CD14-positive monocyte (primary cell): ENCODE data around the gene MEIS2. TPM values are rescaled to one million over a fixed set of nuclear protein-coding genes. Genes with fewer than 3 reads are reported as not detected.

Source experiments
- DNase-seq, 3 donors: peaks; one replicate each; pipeline ENCODE4 v3.0.0-alpha.2; 2011 to 2022
- H2AFZ ChIP-seq: 2 replicates; pipeline ENCODE4 v1.6.0; 2012; ENCODE audit warnings: mild to moderate bottlenecking, low read depth, low read length, inconsistent platforms; ENCODE audit not compliant: insufficient read depth, poor library complexity, severe bottlenecking
- H3K27ac ChIP-seq, 2 donors: 1 replicate in 1 of 2; 2 replicates in 1 of 2; pipeline ENCODE4 v1.5.1; 2012 to 2013; ENCODE audit warnings: low read length in 2 of 2, control low read depth in 1 of 2, inconsistent platforms in 1 of 2, low read depth in 1 of 2, mild to moderate bottlenecking in 1 of 2
- H3K27me3 ChIP-seq, 2 donors: one replicate each; pipeline versions ENCODE4 v1.6.0 to v1.6.1; 2011 to 2013; ENCODE audit warnings: low read length in 2 of 2; ENCODE audit not compliant: control insufficient read depth in 2 of 2, insufficient read depth in 2 of 2
- H3K36me3 ChIP-seq, 2 donors: replicated peaks in 1 of 2; 1 replicate in 1 of 2; 2 replicates in 1 of 2; pipeline versions ENCODE4 v1.5.1 to v1.6.1; 2012 to 2013; ENCODE audit warnings: low read length in 2 of 2, control low read depth in 1 of 2, inconsistent platforms in 1 of 2, mild to moderate bottlenecking in 1 of 2; ENCODE audit not compliant: insufficient read depth in 2 of 2, control insufficient read depth in 1 of 2
- H3K4me1 ChIP-seq, 2 donors: 1 replicate in 1 of 2; 2 replicates in 1 of 2; pipeline versions ENCODE4 v1.5.1 to v1.6.1; 2012 to 2013; ENCODE audit warnings: low read length in 2 of 2, control low read depth in 1 of 2, inconsistent platforms in 1 of 2, mild to moderate bottlenecking in 1 of 2, moderate library complexity in 1 of 2; ENCODE audit not compliant: insufficient read depth in 2 of 2, control insufficient read depth in 1 of 2
- H3K4me2 ChIP-seq: replicated peaks from 2 replicates; pipeline ENCODE3; 2012; ENCODE audit warnings: low read length, moderate library complexity, mild to moderate bottlenecking; ENCODE audit not compliant: poor library complexity, severe bottlenecking; ENCODE audit errors: extremely low read depth
- H3K4me3 ChIP-seq, 3 experiments: fragments of 200-600 bp in 1 of 3; sonication (generic) in 1 of 3; replicated peaks in 1 of 3; 1 replicate in 2 of 3; 2 replicates in 1 of 3; pipeline ENCODE4 v1.5.1; 2011 to 2013; ENCODE audit warnings: low read length in 3 of 3, mild to moderate bottlenecking in 3 of 3, control low read depth in 2 of 3, low read depth in 2 of 3, inconsistent platforms in 1 of 3, moderate library complexity in 1 of 3
- H3K79me2 ChIP-seq: 2 replicates; pipeline ENCODE4 v1.6.0; 2012; ENCODE audit warnings: mild to moderate bottlenecking, control low read depth, inconsistent platforms, low read length, moderate library complexity; ENCODE audit not compliant: insufficient read depth
- H3K9ac ChIP-seq: 2 replicates; pipeline ENCODE4 v1.6.0; 2017; ENCODE audit warnings: low read length, mild to moderate bottlenecking; ENCODE audit not compliant: insufficient read depth, poor library complexity, severe bottlenecking
- H3K9me3 ChIP-seq, 2 donors: replicated peaks in 1 of 2; 1 replicate in 1 of 2; 2 replicates in 1 of 2; pipeline versions ENCODE4 v1.5.1 to v1.6.1; 2012 to 2013; ENCODE audit warnings: low read length in 2 of 2, control low read depth in 1 of 2; ENCODE audit not compliant: control insufficient read depth in 1 of 2, insufficient read depth in 1 of 2
- H4K20me1 ChIP-seq: 2 replicates; pipeline ENCODE4 v1.6.0; 2012; ENCODE audit warnings: mild to moderate bottlenecking, low read length, control low read depth, moderate library complexity; ENCODE audit not compliant: insufficient read depth
- H3K27ac Mint-ChIP-seq, 7 donors: one replicate each; pipeline ENCODE4 v1.8.0; 2020; ENCODE audit warnings: mild to moderate bottlenecking in 7 of 7, mixed read lengths in 7 of 7, moderate library complexity in 6 of 7, inconsistent platforms in 2 of 7
- H3K27me3 Mint-ChIP-seq, 3 donors: one replicate each; pipeline ENCODE4 v1.8.0; 2021 to 2022; ENCODE audit warnings: low read depth in 3 of 3, mild to moderate bottlenecking in 3 of 3, mixed read lengths in 3 of 3, moderate library complexity in 3 of 3, inconsistent platforms in 1 of 3
- H3K36me3 Mint-ChIP-seq, 2 donors: one replicate each; pipeline ENCODE4 v1.8.0; 2020; ENCODE audit warnings: mixed read lengths in 2 of 2, inconsistent platforms in 1 of 2, mild to moderate bottlenecking in 1 of 2
- H3K4me1 Mint-ChIP-seq: one replicate; pipeline ENCODE4 v1.8.0; 2020; ENCODE audit warnings: mild to moderate bottlenecking, mixed read lengths
- H3K4me3 Mint-ChIP-seq, 2 donors: one replicate each; pipeline ENCODE4 v1.8.0; 2020; ENCODE audit warnings: mild to moderate bottlenecking in 2 of 2, mixed read lengths in 2 of 2, moderate library complexity in 1 of 2
- H3K9me3 Mint-ChIP-seq, 7 donors: one replicate each; pipeline ENCODE4 v1.8.0; 2020 to 2022; ENCODE audit warnings: mixed read lengths in 7 of 7, mild to moderate bottlenecking in 6 of 7, moderate library complexity in 6 of 7, inconsistent platforms in 2 of 7
- WGBS: methylation state at CpG from one replicate; pipeline ENCODE4 v1.1.5; 2013; ENCODE audit warnings: missing lambda C conversion rate; ENCODE audit not compliant: insufficient coverage; 5-methylcytosine and 5-hydroxymethylcytosine counted together
- intact Hi-C, 2 donors: fragments of 100-400 bp; cut with micrococcal nuclease; formaldehyde crosslinking; loops; one replicate each; pipeline versions ENCODE4 v1.15.0 to v1.15.1; 2023
- polyA plus RNA-seq, 3 donors: library from polyadenylated mRNA; depleted of rRNA in 1 of 3; unstranded in 2 of 3; stranded (reverse) in 1 of 3; fragments of 300-500 nt in 2 of 3; fragments of >200 nt in 1 of 3; fragmentation: Illumina TruSeq in 2 of 3; gene quantifications; 1 replicate in 2 of 3; 2 replicates in 1 of 3; pipeline ENCODE4 v1.2.3, GENCODE V29; 2012 to 2021
- TF ChIP-seq, protein P1 (sequence below): fragments of 200-600 bp; IDR thresholded peaks from one replicate; pipeline ENCODE4 v1.8.0; 2022; ENCODE audit warnings: antibody characterized with exemption, mild to moderate bottlenecking

The MEIS2 gene
- polyA plus RNA-seq, 3 donors = not detected

DNA sequence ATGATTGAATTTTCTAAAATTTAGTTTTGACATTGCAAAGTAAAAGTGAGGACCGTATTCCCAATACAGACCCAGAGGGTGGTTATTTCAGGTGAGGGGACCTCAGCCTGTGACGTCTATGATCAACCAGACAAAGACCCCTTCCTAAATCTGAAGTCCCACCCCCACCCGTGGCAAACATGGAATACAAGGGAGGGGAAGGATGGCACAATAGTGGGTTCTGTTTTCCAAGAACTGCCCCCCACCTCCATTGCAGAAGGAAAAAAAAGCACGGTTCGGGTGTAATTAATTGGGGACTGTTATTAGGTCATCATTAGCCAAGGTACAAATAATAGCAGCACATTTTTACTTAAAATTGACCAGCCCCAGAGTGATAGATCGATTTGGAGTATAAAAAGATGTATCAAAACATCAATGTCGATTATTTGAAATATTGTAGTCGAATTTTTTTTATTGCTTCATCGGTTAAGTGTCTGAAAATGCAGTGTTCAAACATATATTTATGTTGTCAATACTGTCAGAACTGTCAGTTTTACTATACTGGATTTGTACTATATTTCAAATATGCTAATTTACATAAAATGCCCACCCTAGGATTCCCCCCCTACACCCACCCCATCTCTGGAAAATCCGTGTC, 7.5 kb upstream of the MEIS2 start:
- peaks cover 0 to 8% of the 10 kb centered on the region in 2 donors for H3K36me3 Mint-ChIP-seq
- Histone ChIP-seq H3K9me3 (peaks cover 9 to 75% of the 10 kb centered on the region in 2 donors), H3K27ac (no peak overlapping the region), H3K4me1 (no peaks in the 10 kb centered on the region), H3K4me3 (no peak overlapping the region), H3K36me3 (no peaks in the 10 kb centered on the region), H3K9ac (no peak overlapping the region), H2AFZ (no peak overlapping the region), H3K4me2 (no peak overlapping the region), H3K79me2 (no peaks in the 10 kb centered on the region), H3K27me3 (peaks cover 97 to 100% of the 10 kb centered on the region in 2 donors), H4K20me1 (no peaks in the 10 kb centered on the region)
- H3K4me1 Mint-ChIP-seq = peaks cover 10% of the 10 kb centered on the region
- DNase-seq = no peak
- intact Hi-C loops = no loop called here
- WGBS = 14% methylated on average over 1 of the region's 10 CpGs
- H3K4me3 Mint-ChIP-seq = peak overlapping the region in 1 of 2 donors; percentile 77
- H3K9me3 Mint-ChIP-seq = peaks cover 0 to 45% (median 35%) of the 10 kb centered on the region in 7 donors
- peaks cover 97 to 100% (median 97%) of the 10 kb centered on the region in 3 donors for H3K27me3 Mint-ChIP-seq
- TF ChIP-seq, protein P1, sequence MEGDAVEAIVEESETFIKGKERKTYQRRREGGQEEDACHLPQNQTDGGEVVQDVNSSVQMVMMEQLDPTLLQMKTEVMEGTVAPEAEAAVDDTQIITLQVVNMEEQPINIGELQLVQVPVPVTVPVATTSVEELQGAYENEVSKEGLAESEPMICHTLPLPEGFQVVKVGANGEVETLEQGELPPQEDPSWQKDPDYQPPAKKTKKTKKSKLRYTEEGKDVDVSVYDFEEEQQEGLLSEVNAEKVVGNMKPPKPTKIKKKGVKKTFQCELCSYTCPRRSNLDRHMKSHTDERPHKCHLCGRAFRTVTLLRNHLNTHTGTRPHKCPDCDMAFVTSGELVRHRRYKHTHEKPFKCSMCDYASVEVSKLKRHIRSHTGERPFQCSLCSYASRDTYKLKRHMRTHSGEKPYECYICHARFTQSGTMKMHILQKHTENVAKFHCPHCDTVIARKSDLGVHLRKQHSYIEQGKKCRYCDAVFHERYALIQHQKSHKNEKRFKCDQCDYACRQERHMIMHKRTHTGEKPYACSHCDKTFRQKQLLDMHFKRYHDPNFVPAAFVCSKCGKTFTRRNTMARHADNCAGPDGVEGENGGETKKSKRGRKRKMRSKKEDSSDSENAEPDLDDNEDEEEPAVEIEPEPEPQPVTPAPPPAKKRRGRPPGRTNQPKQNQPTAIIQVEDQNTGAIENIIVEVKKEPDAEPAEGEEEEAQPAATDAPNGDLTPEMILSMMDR = no peak
- no peak overlapping the region for H3K27ac Mint-ChIP-seq

DNA sequence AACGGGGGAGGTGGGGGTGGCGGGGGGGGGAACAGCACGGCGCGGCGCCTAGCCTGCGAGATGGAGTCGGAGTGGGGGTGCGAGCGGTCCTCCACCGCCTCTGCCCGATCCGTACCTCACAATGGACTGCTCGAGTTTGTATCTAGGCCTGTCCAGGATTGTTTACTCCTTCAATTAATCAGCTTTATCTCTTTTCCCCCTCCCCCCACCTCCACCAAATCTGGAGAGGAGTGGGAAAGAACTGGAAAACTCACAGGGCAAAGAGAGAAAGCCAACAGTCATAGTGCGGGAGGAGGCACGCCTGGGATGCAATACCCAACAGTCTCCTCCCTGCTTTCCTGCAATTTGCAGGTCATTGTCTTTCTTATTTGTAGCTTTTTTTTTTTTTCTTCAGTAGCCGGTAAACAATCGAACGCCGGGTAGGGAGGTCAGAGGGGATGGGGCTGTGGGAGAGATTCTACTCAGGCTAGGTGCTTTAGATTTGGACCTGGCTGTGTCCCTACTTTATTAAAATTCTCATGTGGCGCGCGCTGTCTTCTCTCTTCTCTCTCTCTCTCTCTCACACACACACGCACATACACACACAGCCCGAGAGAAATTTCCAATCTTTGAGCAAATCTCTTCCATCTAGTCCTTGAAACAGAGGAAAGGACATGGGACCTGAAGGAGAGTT, 6.9 kb upstream of the MEIS2 start:
- H3K27me3 ChIP-seq = peaks cover 97 to 100% of the 10 kb centered on the region in 2 donors
- intact Hi-C loops = no loop called here

More for the DNA sequence above, 6.9 kb upstream of the MEIS2 start:
- Histone ChIP-seq H3K9me3 (peaks cover 11 to 73% of the 10 kb centered on the region in 2 donors), H3K36me3 (no peaks in the 10 kb centered on the region), H3K79me2 (no peaks in the 10 kb centered on the region), H3K27ac (no peak overlapping the region), H3K9ac (no peak overlapping the region), H3K4me1 (no peaks in the 10 kb centered on the region), H4K20me1 (no peaks in the 10 kb centered on the region), H2AFZ (no peak overlapping the region), H3K4me2 (no peak overlapping the region), H3K4me3 (no peak overlapping the region)
- 40% methylated on average over 4 of the region's 25 CpGs for WGBS
- TF ChIP-seq, protein P1 = no peak
- Mint-ChIP-seq H3K4me1 (peaks cover 14% of the 10 kb centered on the region), H3K36me3 (peaks cover 4 to 11% of the 10 kb centered on the region in 2 donors), H3K27ac (no peak overlapping the region), H3K27me3 (peaks cover 98 to 100% (median 99%) of the 10 kb centered on the region in 3 donors), H3K4me3 (peak overlapping the region in 1 of 2 donors; percentile 77), H3K9me3 (peaks cover 4 to 52% (median 40%) of the 10 kb centered on the region in 7 donors)
- no peak for DNase-seq
